Liver (tissue), 9 donors: Measurements from ENCODE around the gene NASP. TPM values are rescaled to one million over a fixed set of nuclear protein-coding genes. Genes with fewer than 3 reads are reported as not detected.

Experiments
- DNase-seq: peaks from one replicate; pipeline ENCODE4 v3.0.0-alpha.2; 2017; ENCODE audit warnings: low spot score
- H3K27ac ChIP-seq, 2 donors: one replicate each; pipeline ENCODE4 v1.7.0; 2013; ENCODE audit warnings: inconsistent platforms in 2 of 2, low read length in 2 of 2, control low read depth in 1 of 2, low read depth in 1 of 2, mild to moderate bottlenecking in 1 of 2
- H3K27me3 ChIP-seq, 4 donors: one replicate each; pipeline versions ENCODE4 v1.6.1 to v1.7.0; 2013; ENCODE audit warnings: low read length in 3 of 4, inconsistent platforms in 1 of 4, mild to moderate bottlenecking in 1 of 4, moderate library complexity in 1 of 4; ENCODE audit not compliant: control insufficient read depth in 4 of 4, insufficient read depth in 4 of 4
- H3K36me3 ChIP-seq, 4 donors: one replicate each; pipeline versions ENCODE4 v1.6.1 to v1.7.0; 2013; ENCODE audit warnings: low read length in 3 of 4, mild to moderate bottlenecking in 3 of 4, low read depth in 1 of 4, moderate library complexity in 1 of 4; ENCODE audit not compliant: control insufficient read depth in 4 of 4, insufficient read depth in 3 of 4
- H3K4me1 ChIP-seq, 4 donors: one replicate each; pipeline versions ENCODE4 v1.6.1 to v1.7.0; 2013; ENCODE audit warnings: low read length in 3 of 4, mild to moderate bottlenecking in 3 of 4, moderate library complexity in 1 of 4; ENCODE audit not compliant: control insufficient read depth in 4 of 4, insufficient read depth in 4 of 4
- H3K4me3 ChIP-seq, 3 donors: one replicate each; pipeline versions ENCODE4 v1.6.1 to v1.7.0; 2013; ENCODE audit warnings: low read length in 3 of 3, control low read depth in 1 of 3, low read depth in 1 of 3, mild to moderate bottlenecking in 1 of 3
- H3K9ac ChIP-seq, 2 donors: one replicate each; pipeline ENCODE4 v1.7.0; 2013; ENCODE audit warnings: low read length in 2 of 2, mild to moderate bottlenecking in 2 of 2, moderate library complexity in 2 of 2, control low read depth in 1 of 2, low read depth in 1 of 2
- H3K9me3 ChIP-seq, 4 donors: one replicate each; pipeline versions ENCODE4 v1.6.1 to v1.7.0; 2013; ENCODE audit warnings: low read length in 3 of 4; ENCODE audit not compliant: control insufficient read depth in 4 of 4
- EGR1 ChIP-seq, 2 donors: IDR thresholded peaks; 2 replicates each; pipeline ENCODE4 v1.6.1; 2016 to 2018; ENCODE audit warnings: antibody characterized with exemption in 2 of 2, low read depth in 2 of 2
- FOXA1 ChIP-seq: IDR thresholded peaks from 2 replicates; pipeline ENCODE4 v1.6.1; 2016; ENCODE audit warnings: antibody characterized with exemption
- FOXA2 ChIP-seq: IDR thresholded peaks from 2 replicates; pipeline ENCODE4 v1.6.1; 2016; ENCODE audit warnings: antibody characterized with exemption
- GABPA ChIP-seq, 2 donors: IDR thresholded peaks in 1 of 2; conservative IDR thresholded peaks in 1 of 2; 2 replicates each; pipeline ENCODE4 v1.6.1; 2016; ENCODE audit warnings: antibody characterized with exemption in 2 of 2, mild to moderate bottlenecking in 1 of 2, moderate library complexity in 1 of 2
- HNF4A ChIP-seq, 2 donors: conservative IDR thresholded peaks; 2 replicates each; pipeline ENCODE4 v1.6.1; 2016; ENCODE audit warnings: antibody characterized with exemption in 2 of 2, mild to moderate bottlenecking in 2 of 2
- HNF4G ChIP-seq: IDR thresholded peaks from 2 replicates; pipeline ENCODE4 v1.6.1; 2016; ENCODE audit warnings: antibody characterized with exemption
- JUND ChIP-seq, 2 donors: IDR thresholded peaks; 2 replicates each; pipeline ENCODE4 v1.6.1; 2016; ENCODE audit warnings: antibody characterized with exemption in 2 of 2
- NR2F2 ChIP-seq: IDR thresholded peaks from 2 replicates; pipeline ENCODE4 v1.6.1; 2016; ENCODE audit warnings: antibody characterized with exemption
- RAD21 ChIP-seq, 2 donors: IDR thresholded peaks; 2 replicates each; pipeline ENCODE4 v1.6.1; 2016; ENCODE audit warnings: antibody characterized with exemption in 2 of 2, mild to moderate bottlenecking in 2 of 2
- RXRA ChIP-seq, 2 donors: IDR thresholded peaks; 2 replicates each; pipeline ENCODE4 v1.6.1; 2017 to 2018; ENCODE audit warnings: antibody characterized with exemption in 2 of 2, mild to moderate bottlenecking in 1 of 2
- SP1 ChIP-seq: IDR thresholded peaks from 2 replicates; pipeline ENCODE4 v1.6.1; 2018; ENCODE audit warnings: antibody characterized with exemption, mild to moderate bottlenecking
- TAF1 ChIP-seq: conservative IDR thresholded peaks from 2 replicates; pipeline ENCODE4 v1.6.1; 2016; ENCODE audit warnings: antibody characterized with exemption, mild to moderate bottlenecking
- YY1 ChIP-seq: IDR thresholded peaks from 2 replicates; pipeline ENCODE4 v1.6.1; 2016; ENCODE audit warnings: antibody characterized with exemption, mild to moderate bottlenecking
- WGBS: extraction: QIAGEN DNeasy Blood & Tissue Kit; methylation state at CpG from one replicate; pipeline ENCODE4 v1.1.7; 2013; 5-methylcytosine and 5-hydroxymethylcytosine counted together
- polyA plus RNA-seq, 2 donors: library from polyadenylated mRNA; stranded (reverse) in 1 of 2; unstranded in 1 of 2; fragments of 200-250 nt in 1 of 2; fragments of >200 nt in 1 of 2; fragmentation: Nextera tagmentation in 1 of 2; extraction: Ambion mirVana in 1 of 2; gene quantifications; one replicate each; pipeline versions ENCODE4 v1.2.1 to v1.2.3, GENCODE V29; 2013 to 2015
- total RNA-seq, 2 donors: library from RNA; depleted of rRNA; stranded (reverse); fragments of >200 nt; gene quantifications; one replicate each; pipeline ENCODE4 v1.2.3, GENCODE V29; 2014
- TF ChIP-seq, protein P1 (sequence below): IDR thresholded peaks from 2 replicates; pipeline ENCODE4 v1.6.1; 2016; ENCODE audit warnings: antibody characterized with exemption
- TF ChIP-seq, protein P2 (sequence below): IDR thresholded peaks from 2 replicates; pipeline ENCODE4 v1.6.1; 2016; ENCODE audit warnings: antibody characterized with exemption, mild to moderate bottlenecking
- TF ChIP-seq, protein P3 (sequence below): IDR thresholded peaks from 2 replicates; pipeline ENCODE4 v1.6.1; 2016; ENCODE audit warnings: antibody characterized with exemption
- TF ChIP-seq, protein P4 (sequence below): fragments of 150-350 bp; IDR thresholded peaks from 2 replicates; pipeline ENCODE4 v1.5.1; 2017; ENCODE audit warnings: improper control_type of control experiment, low read depth, low read length; ENCODE audit not compliant: missing input control
- TF ChIP-seq, protein P5 (sequence below): IDR thresholded peaks from 2 replicates; pipeline ENCODE4 v1.6.1; 2016; ENCODE audit warnings: antibody characterized with exemption
- donor health status: healthy.
- donor health status: healthy.
- donor health status: healthy.
- donor health status: healthy.
- donor health status: healthy.

NASP gene
- total and polyA plus RNA-seq, 4 donors = 24.9 to 74.9 (median 39.7) TPM

DNA sequence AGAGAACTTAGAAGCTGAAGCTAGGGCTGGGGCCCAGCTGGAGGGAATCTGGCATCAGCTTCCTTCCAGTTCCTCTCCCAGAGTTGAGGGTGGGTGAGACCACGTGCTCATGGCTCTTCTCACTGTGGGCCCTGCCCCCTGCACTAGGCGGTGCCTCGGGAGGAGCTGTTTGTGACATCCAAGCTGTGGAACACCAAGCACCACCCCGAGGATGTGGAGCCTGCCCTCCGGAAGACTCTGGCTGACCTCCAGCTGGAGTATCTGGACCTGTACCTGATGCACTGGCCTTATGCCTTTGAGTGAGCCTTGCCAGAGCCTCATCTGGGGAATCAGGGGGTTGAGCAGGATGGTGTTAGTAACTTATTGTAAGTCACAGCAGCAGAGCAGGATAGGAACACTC is 17.1 kb upstream of the NASP start:
- H3K9me3 ChIP-seq = no peaks in the 10 kb centered on the region
- TF ChIP-seq NR2F2 = peak; percentile 71
- no peak for TF ChIP-seq RXRA (IDR thresholded peaks at IDR 0.05)
- TF ChIP-seq TAF1 = no peak
- TF ChIP-seq FOXA1 = no peak
- TF ChIP-seq EGR1 (IDR thresholded peaks at IDR 0.05; ENCODE audit: low read depth in 2 of 2) = no peak
- H3K36me3 ChIP-seq = peaks cover 11 to 59% (median 47%) of the 10 kb centered on the region in 4 donors
- WGBS = 32% methylated on average over 5 of the region's 5 CpGs
- no peak for DNase-seq
- H3K27ac ChIP-seq = no peak overlapping the region
- no peak overlapping the region for H3K4me3 ChIP-seq
- H3K9ac ChIP-seq = no peak overlapping the region
- H3K4me1 ChIP-seq = peaks cover 0 to 3% (median 0%) of the 10 kb centered on the region in 4 donors
- H3K27me3 ChIP-seq = no peaks in the 10 kb centered on the region

DNA sequence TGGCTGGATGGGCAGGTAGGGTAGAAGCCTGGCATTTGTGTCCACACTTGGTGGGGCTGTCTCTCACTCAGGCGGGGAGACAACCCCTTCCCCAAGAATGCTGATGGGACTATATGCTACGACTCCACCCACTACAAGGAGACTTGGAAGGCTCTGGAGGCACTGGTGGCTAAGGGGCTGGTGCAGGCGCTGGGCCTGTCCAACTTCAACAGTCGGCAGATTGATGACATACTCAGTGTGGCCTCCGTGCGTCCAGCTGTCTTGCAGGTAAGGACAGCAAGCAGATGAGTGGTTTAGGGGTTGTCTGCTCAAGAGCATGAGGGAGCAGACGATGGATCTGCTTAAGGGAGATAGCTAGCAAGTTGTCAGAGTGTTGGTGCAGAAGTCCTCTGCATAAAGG is 15.9 kb upstream of the NASP start:
- TF ChIP-seq SP1 = no peak
- H3K27ac ChIP-seq = no peak overlapping the region
- H3K9ac ChIP-seq = no peak overlapping the region
- DNase-seq = no peak
- WGBS = 92% methylated on average over 7 of the region's 7 CpGs
- H3K4me3 ChIP-seq = no peak overlapping the region
- no peaks in the 10 kb centered on the region for H3K27me3 ChIP-seq
- peaks cover 11 to 54% (median 43%) of the 10 kb centered on the region in 4 donors for H3K36me3 ChIP-seq
- H3K4me1 ChIP-seq = peaks cover 0 to 3% (median 0%) of the 10 kb centered on the region in 4 donors
- H3K9me3 ChIP-seq = no peaks in the 10 kb centered on the region

DNA sequence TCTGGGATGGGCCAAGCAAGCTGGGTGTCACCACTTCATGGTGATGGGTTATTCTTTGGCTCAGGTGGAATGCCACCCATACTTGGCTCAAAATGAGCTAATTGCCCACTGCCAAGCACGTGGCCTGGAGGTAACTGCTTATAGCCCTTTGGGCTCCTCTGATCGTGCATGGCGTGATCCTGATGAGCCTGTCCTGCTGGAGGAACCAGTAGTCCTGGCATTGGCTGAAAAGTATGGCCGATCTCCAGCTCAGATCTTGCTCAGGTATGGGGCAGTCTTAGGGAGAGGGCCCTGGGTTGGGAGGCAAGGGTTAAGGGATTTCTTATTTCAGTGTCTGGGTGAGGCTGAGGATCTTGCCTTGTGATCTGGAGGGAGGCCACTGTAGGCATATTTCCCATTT is 15.4 kb upstream of the NASP start:
- TF ChIP-seq, protein P1, sequence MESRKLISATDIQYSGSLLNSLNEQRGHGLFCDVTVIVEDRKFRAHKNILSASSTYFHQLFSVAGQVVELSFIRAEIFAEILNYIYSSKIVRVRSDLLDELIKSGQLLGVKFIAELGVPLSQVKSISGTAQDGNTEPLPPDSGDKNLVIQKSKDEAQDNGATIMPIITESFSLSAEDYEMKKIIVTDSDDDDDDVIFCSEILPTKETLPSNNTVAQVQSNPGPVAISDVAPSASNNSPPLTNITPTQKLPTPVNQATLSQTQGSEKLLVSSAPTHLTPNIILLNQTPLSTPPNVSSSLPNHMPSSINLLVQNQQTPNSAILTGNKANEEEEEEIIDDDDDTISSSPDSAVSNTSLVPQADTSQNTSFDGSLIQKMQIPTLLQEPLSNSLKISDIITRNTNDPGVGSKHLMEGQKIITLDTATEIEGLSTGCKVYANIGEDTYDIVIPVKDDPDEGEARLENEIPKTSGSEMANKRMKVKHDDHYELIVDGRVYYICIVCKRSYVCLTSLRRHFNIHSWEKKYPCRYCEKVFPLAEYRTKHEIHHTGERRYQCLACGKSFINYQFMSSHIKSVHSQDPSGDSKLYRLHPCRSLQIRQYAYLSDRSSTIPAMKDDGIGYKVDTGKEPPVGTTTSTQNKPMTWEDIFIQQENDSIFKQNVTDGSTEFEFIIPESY = no peak
- TF ChIP-seq HNF4G = no peak
- no peak for TF ChIP-seq RAD21 (IDR thresholded peaks at IDR 0.05)
- TF ChIP-seq FOXA2 = no peak
- no peak for TF ChIP-seq SP1
- no peak for TF ChIP-seq TAF1
- TF ChIP-seq HNF4A (conservative IDR thresholded peaks at IDR 0.05) = no peak
- TF ChIP-seq, protein P2, sequence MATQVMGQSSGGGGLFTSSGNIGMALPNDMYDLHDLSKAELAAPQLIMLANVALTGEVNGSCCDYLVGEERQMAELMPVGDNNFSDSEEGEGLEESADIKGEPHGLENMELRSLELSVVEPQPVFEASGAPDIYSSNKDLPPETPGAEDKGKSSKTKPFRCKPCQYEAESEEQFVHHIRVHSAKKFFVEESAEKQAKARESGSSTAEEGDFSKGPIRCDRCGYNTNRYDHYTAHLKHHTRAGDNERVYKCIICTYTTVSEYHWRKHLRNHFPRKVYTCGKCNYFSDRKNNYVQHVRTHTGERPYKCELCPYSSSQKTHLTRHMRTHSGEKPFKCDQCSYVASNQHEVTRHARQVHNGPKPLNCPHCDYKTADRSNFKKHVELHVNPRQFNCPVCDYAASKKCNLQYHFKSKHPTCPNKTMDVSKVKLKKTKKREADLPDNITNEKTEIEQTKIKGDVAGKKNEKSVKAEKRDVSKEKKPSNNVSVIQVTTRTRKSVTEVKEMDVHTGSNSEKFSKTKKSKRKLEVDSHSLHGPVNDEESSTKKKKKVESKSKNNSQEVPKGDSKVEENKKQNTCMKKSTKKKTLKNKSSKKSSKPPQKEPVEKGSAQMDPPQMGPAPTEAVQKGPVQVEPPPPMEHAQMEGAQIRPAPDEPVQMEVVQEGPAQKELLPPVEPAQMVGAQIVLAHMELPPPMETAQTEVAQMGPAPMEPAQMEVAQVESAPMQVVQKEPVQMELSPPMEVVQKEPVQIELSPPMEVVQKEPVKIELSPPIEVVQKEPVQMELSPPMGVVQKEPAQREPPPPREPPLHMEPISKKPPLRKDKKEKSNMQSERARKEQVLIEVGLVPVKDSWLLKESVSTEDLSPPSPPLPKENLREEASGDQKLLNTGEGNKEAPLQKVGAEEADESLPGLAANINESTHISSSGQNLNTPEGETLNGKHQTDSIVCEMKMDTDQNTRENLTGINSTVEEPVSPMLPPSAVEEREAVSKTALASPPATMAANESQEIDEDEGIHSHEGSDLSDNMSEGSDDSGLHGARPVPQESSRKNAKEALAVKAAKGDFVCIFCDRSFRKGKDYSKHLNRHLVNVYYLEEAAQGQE = no peak
- TF ChIP-seq, protein P3, sequence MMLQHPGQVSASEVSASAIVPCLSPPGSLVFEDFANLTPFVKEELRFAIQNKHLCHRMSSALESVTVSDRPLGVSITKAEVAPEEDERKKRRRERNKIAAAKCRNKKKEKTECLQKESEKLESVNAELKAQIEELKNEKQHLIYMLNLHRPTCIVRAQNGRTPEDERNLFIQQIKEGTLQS = no peak
- no peak for TF ChIP-seq JUND (IDR thresholded peaks at IDR 0.05)
- TF ChIP-seq, protein P4, sequence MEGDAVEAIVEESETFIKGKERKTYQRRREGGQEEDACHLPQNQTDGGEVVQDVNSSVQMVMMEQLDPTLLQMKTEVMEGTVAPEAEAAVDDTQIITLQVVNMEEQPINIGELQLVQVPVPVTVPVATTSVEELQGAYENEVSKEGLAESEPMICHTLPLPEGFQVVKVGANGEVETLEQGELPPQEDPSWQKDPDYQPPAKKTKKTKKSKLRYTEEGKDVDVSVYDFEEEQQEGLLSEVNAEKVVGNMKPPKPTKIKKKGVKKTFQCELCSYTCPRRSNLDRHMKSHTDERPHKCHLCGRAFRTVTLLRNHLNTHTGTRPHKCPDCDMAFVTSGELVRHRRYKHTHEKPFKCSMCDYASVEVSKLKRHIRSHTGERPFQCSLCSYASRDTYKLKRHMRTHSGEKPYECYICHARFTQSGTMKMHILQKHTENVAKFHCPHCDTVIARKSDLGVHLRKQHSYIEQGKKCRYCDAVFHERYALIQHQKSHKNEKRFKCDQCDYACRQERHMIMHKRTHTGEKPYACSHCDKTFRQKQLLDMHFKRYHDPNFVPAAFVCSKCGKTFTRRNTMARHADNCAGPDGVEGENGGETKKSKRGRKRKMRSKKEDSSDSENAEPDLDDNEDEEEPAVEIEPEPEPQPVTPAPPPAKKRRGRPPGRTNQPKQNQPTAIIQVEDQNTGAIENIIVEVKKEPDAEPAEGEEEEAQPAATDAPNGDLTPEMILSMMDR = no peak
- no peak for TF ChIP-seq NR2F2
- TF ChIP-seq, protein P5, sequence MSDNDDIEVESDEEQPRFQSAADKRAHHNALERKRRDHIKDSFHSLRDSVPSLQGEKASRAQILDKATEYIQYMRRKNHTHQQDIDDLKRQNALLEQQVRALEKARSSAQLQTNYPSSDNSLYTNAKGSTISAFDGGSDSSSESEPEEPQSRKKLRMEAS = no peak
- TF ChIP-seq YY1 = no peak
- TF ChIP-seq RXRA (IDR thresholded peaks at IDR 0.05) = no peak
- no peak for TF ChIP-seq GABPA (IDR thresholded peaks at IDR 0.05 in 1 of 2, conservative IDR thresholded peaks at IDR 0.05 in 1 of 2)
- no peak for TF ChIP-seq EGR1 (IDR thresholded peaks at IDR 0.05; ENCODE audit: low read depth in 2 of 2)
- Histone ChIP-seq H3K9me3 (no peaks in the 10 kb centered on the region), H3K27ac (no peak overlapping the region), H3K4me3 (no peak overlapping the region), H3K27me3 (no peaks in the 10 kb centered on the region), H3K9ac (no peak overlapping the region), H3K4me1 (peaks cover 0 to 3% (median 0%) of the 10 kb centered on the region in 4 donors), H3K36me3 (peaks cover 11 to 52% (median 43%) of the 10 kb centered on the region in 4 donors)
- WGBS = 82% methylated on average over 4 of the region's 4 CpGs
- DNase-seq = no peak
